ENCODE measurements around the gene PRKCB. TPM values are rescaled to one million over a fixed set of nuclear protein-coding genes. Genes with fewer than 3 reads are reported as not detected.

PRKCB gene
- total RNA-seq, 6 experiments from 2014 or later, result not detected

DNA sequence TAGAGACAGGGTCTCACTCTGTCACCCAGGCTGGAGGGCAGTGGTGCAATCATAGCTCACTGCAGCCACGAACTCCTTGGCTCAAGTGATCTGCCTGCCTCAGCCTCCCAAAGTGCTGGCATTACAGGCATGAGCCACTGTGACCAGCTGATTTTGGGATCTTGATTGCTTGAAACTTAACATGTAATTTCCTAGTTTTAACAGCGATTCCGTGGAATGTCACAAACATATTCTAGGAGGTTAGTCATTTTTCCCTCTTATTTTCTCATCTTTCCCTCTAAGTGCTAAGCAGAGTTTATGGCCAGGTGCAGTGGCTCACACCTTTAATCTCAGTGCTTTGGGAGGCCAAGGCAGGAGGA, 297.0 kb downstream of the PRKCB start:
- H3K4me3 Mint-ChIP-seq, result no peak overlapping the region

DNA sequence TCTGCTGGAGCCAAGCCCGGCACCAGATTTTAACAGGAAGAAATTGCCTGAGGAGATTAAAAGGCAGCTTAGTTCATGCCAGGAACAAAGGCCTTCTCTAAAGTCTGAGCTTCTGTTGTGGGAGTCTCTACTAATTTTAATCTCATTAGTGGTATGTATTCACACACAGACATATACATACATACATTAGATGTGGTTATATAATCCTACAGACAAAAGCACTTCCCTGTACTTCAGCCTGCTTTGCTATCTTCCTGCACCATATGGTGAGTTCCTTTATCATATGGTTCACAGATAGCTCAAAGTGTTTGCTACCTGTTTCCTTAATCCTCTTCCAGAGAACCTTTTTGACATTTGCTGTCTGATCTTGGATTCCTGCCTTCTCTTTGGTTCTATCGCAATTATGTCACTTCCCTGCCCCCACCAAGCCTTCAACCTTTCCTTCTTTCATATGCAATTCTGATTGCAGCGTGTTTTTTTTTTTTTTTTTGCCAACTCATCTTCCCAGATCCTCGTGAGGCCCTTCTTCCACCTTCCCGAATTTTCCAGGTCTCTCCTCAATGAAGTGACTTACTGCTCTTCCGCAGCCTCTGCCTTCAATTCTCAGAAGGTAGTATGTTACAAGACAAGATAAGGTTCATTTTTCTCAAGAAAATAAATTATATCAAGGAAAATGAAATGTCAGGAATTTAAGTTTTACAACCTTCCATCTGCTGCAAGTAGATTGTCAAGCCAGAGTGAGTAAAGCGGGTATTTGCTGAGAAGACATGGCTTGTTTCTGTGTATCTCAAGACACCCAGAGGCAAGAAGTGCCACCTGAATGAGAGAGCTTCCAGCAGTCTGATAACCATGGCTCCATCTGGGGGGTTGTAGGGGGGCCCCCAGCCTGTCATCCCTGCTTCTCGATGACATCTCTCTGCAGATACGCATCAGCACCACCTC, 300.1 kb downstream of the PRKCB start:
- H3K4me3 Mint-ChIP-seq, result no peak overlapping the region
- DNase-seq, result no peak
- peaks cover 4% of the 10 kb centered on the region; the same call in 1 of the 2 replicates for H3K36me3 Mint-ChIP-seq (ENCODE audit: low read depth)
- H3K9me3 Mint-ChIP-seq, result peaks cover 41% of the 10 kb centered on the region
- no peaks in the 10 kb centered on the region for H3K27me3 Mint-ChIP-seq (ENCODE audit: insufficient read depth)
- H3K27ac Mint-ChIP-seq, result no peak overlapping the region
- TF ChIP-seq, protein P1, sequence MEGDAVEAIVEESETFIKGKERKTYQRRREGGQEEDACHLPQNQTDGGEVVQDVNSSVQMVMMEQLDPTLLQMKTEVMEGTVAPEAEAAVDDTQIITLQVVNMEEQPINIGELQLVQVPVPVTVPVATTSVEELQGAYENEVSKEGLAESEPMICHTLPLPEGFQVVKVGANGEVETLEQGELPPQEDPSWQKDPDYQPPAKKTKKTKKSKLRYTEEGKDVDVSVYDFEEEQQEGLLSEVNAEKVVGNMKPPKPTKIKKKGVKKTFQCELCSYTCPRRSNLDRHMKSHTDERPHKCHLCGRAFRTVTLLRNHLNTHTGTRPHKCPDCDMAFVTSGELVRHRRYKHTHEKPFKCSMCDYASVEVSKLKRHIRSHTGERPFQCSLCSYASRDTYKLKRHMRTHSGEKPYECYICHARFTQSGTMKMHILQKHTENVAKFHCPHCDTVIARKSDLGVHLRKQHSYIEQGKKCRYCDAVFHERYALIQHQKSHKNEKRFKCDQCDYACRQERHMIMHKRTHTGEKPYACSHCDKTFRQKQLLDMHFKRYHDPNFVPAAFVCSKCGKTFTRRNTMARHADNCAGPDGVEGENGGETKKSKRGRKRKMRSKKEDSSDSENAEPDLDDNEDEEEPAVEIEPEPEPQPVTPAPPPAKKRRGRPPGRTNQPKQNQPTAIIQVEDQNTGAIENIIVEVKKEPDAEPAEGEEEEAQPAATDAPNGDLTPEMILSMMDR (IDR thresholded peaks at IDR 0.05), result no peak
- H3K4me1 Mint-ChIP-seq (ENCODE audit: low read depth), result no peaks in the 10 kb centered on the region

More for the DNA sequence above, 297.0 kb downstream of the PRKCB start:
- Mint-ChIP-seq H3K9me3 (peaks cover 22% of the 10 kb centered on the region), H3K4me1 (ENCODE audit: low read depth) (no peaks in the 10 kb centered on the region), H3K36me3 (ENCODE audit: low read depth) (peaks cover 4% of the 10 kb centered on the region; the same call in 1 of the 2 replicates), H3K27me3 (ENCODE audit: insufficient read depth) (no peaks in the 10 kb centered on the region), H3K27ac (no peak overlapping the region)
- no peak for DNase-seq
- TF ChIP-seq, protein P1 (IDR thresholded peaks at IDR 0.05), result no peak

DNA sequence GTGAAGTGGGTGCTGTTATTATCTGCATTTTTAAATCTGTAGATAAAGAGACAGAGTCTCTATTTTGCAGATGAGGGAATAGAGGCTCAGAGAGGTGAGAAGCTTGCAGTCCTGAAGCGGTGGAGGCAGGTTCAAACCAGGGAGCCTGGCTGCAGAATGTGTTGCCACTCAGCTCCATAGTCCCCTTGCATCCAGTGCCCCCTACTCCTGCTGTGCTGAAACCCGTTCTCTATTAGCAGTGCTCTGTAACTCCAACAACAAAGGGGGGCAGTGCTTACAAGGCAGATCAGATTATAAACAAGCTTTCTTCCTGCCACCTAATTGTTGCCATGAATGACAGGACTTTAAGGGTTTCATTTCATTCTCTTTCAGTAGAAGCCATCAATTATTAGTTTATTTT, 302.2 kb downstream of the PRKCB start:
- Mint-ChIP-seq H3K4me1 (ENCODE audit: low read depth) (no peaks in the 10 kb centered on the region), H3K36me3 (ENCODE audit: low read depth) (peaks cover 10% of the 10 kb centered on the region; the same call in 1 of the 2 replicates), H3K4me3 (no peak overlapping the region), H3K27ac (no peak overlapping the region), H3K27me3 (ENCODE audit: insufficient read depth) (no peaks in the 10 kb centered on the region), H3K9me3 (peaks cover 54% of the 10 kb centered on the region)
- DNase-seq, result no peak
- TF ChIP-seq, protein P1 (IDR thresholded peaks at IDR 0.05), result no peak

DNA sequence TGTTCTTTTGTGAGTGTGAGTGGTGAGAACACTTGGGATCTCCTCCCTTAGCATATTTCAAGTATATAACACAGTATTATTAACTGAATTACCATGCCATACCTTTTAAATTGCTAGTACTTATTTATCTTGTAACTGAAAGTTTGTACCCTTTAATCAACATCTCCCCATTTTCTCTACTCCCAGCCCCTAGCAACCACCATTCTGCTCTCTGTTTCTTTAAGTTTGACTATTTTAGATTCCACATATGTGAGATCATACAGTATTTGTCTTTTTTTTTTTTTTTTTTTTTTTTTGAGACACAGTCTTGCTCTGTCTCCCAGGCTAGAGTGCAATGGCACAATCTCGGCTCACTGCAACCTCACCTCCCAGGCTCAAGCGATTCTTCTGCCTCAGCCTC, 302.8 kb downstream of the PRKCB start:
- TF ChIP-seq, protein P1 (IDR thresholded peaks at IDR 0.05), result no peak
- no peaks in the 10 kb centered on the region for H3K4me1 Mint-ChIP-seq (ENCODE audit: low read depth)
- H3K27ac Mint-ChIP-seq, result no peak overlapping the region
- no peaks in the 10 kb centered on the region for H3K27me3 Mint-ChIP-seq (ENCODE audit: insufficient read depth)
- no peak for DNase-seq
- H3K4me3 Mint-ChIP-seq, result no peak overlapping the region
- H3K36me3 Mint-ChIP-seq (ENCODE audit: low read depth), result peaks cover 10% of the 10 kb centered on the region; the same call in 1 of the 2 replicates
- H3K9me3 Mint-ChIP-seq, result peaks cover 54% of the 10 kb centered on the region

DNA sequence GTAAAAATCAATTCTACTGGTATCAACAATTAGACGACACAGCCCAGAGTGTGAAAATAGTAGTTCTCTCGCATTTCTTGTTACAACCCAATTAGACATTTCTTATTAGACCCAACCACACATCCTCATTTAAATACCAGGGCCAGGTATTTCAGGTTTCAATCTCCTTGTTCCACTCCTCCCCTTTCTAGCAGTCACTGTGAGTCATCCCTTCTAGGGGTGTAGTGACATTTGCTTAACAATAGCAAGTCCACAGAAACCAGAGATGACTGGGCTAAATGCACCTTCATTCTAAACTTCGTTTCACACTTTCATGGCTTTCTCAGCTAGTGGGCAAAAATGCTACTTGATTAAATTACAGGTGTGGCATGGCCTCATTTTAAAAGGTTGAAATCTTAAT, 303.5 kb downstream of the PRKCB start:
- no peak for DNase-seq
- H3K4me3 Mint-ChIP-seq, result no peak overlapping the region
- 0 out of 2 replicates have a peak, but pooled peaks cover 6% of the 10 kb centered on the region for H3K36me3 Mint-ChIP-seq (ENCODE audit: low read depth)
- H3K4me1 Mint-ChIP-seq (ENCODE audit: low read depth), result no peaks in the 10 kb centered on the region
- TF ChIP-seq, protein P1 (IDR thresholded peaks at IDR 0.05), result no peak
- no peaks in the 10 kb centered on the region for H3K27me3 Mint-ChIP-seq (ENCODE audit: insufficient read depth)
- H3K9me3 Mint-ChIP-seq, result peaks cover 55% of the 10 kb centered on the region
- H3K27ac Mint-ChIP-seq, result no peak overlapping the region
